GM12873 (cell line): ENCODE results near the gene EYS.

ENCODE experiments used
- CTCF ChIP-seq: IDR thresholded peaks from 2 replicates; pipeline ENCODE4 v1.5.1; 2012; ENCODE audit warnings: low read depth, mild to moderate bottlenecking, moderate library complexity, low read length, control low read depth; ENCODE audit not compliant: insufficient read depth; ENCODE audit errors: missing control alignments

Gene EYS

DNA sequence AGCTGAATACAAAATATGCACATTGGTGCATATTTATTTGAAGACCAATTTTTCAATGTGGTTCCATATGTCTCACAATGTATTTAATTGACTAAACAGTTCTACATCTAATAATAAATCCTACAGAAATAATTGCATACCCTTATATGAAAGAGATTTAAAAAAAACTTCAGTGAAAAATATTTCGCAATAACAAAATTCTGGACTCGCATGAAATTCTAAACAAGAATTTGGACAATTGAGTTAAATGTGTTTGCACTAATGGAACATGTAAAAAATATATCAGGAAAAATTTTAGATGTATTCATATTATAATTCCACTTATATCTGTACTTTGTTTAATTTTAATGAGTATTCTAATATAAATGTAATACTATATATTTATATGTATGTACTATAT, 1003.1 kb downstream of the EYS start:
- TF ChIP-seq CTCF = no peak

DNA sequence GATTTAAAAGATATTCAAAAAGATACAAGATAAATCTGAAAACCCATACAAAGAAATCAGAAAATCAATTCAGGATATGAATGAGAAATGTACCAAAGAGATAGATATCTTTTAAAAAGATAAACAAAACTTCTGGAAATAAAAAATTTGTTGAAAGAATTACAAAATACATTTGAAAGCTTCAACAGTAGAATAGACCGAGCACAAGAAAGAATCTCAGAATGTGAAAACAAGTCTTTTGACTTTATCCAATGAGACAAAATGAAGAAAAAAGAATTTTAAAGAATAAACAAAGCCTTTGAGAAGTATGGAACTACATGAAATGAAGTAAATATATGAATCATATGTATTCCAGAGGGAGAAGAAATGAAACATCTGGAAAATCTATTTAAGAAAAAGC, 1011.0 kb downstream of the EYS start:
- TF ChIP-seq CTCF = no peak

- TF ChIP-seq CTCF = no peak
Observed at GRCh38 chr6:64694356-64694755, 1012.7 kb downstream of the EYS start.

GRCh38 chr6:64691064-64691463, 1016.0 kb downstream of the EYS start:
- TF ChIP-seq CTCF = no peak

DNA sequence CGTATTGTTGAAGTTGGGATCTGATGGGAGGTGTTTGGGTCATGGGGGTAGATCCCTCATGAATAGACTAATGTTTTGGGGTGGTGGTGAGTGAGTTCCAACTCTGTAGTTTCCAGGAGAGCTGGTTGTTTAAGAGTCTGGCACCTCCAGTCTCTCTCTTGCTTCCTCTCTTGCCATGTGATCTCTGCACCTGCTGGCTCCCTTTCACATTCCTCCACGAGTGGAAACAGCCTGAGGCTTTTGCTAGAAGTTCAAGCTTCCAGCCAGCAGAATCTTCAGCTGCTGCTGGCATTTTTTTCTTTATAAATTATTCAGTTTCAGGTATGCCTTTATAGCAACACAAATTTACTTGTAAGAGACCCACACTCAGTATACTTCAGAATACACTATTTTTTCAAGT, 1021.6 kb downstream of the EYS start:
- TF ChIP-seq CTCF = no peak

GRCh38 chr6:64683682-64684081, 1023.3 kb downstream of the EYS start:
- TF ChIP-seq CTCF = no peak

DNA sequence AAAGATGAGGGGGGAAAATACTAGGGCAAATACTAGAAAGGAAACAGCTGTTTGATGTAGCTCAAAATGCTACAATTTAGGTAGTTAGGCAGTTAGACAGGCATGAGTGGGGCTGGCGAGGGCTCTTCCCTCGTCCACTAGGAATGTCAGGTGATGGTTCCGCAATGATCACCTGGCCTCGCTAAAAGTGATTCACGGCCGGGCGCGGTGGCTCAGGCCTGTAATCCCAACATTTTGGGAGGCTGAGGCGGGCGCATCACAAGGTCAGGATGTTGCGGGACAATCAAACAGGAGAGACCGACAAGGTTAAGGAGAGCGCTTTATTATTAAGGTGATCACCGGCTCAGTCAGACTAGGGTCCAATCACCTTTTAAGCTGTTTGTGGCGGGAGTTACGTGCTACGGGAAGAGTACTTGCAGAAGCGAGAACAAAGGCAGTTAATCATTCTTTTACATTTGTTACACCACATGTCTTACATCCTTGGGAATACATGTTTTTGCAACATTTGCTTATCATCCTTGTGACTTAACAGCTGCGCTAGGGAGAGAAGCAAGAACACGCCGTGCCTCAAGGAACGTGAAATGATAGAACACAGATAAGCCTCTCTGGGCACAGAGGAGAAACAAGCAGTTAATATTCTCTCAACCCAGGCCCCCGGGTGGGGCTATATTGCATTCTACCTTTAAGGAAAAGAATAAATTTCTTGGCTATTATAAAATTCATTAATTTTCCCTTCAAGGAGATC, 1025.4 kb downstream of the EYS start:
- TF ChIP-seq CTCF = no peak
